Type B pancreatic cell (in vitro differentiated cells): ENCODE results near the gene LRFN2. TPM values are rescaled to one million over a fixed set of nuclear protein-coding genes. Genes with fewer than 3 reads are reported as not detected.
A peak's percentile ranks its signal among the peaks of the same experiment; 100 is the strongest.

Experiments
- DNase-seq: peaks from one replicate; pipeline ENCODE4 v3.0.0; 2021; ENCODE audit warnings: mixed read lengths; ENCODE audit not compliant: unreplicated experiment; ENCODE audit errors: extremely low spot score
- H3K27ac Mint-ChIP-seq: 2 replicates; pipeline ENCODE4 v1.8.0; 2021; ENCODE audit warnings: mild to moderate bottlenecking, mixed read lengths
- H3K27me3 Mint-ChIP-seq: 2 replicates; pipeline ENCODE4 v1.8.0; 2021; ENCODE audit warnings: mixed read lengths
- H3K36me3 Mint-ChIP-seq: 2 replicates; pipeline ENCODE4 v1.8.0; 2021; ENCODE audit warnings: mixed read lengths
- H3K4me1 Mint-ChIP-seq: one replicate; pipeline ENCODE4 v1.8.0; 2021; ENCODE audit warnings: mixed read lengths; ENCODE audit not compliant: unreplicated experiment
- H3K4me3 Mint-ChIP-seq: 2 replicates; pipeline ENCODE4 v1.8.0; 2021; ENCODE audit warnings: mild to moderate bottlenecking, mixed read lengths
- H3K9me3 Mint-ChIP-seq: 2 replicates; pipeline ENCODE4 v1.8.0; 2021; ENCODE audit warnings: mixed read lengths
- total RNA-seq: library from RNA; stranded (reverse); gene quantifications from 2 replicates; pipeline ENCODE4 v1.2.1, GENCODE V29; 2021; ENCODE audit warnings: low replicate concordance
- TF ChIP-seq, protein P1 (sequence below): fragments of 200-600 bp; sonication (generic); conservative IDR thresholded peaks from 2 replicates; pipeline ENCODE4 v1.5.0; 2021; ENCODE audit warnings: antibody characterized with exemption, mild to moderate bottlenecking

The LRFN2 gene
- total RNA-seq, 1 donor from 2014 or later, result 3.4 TPM

DNA sequence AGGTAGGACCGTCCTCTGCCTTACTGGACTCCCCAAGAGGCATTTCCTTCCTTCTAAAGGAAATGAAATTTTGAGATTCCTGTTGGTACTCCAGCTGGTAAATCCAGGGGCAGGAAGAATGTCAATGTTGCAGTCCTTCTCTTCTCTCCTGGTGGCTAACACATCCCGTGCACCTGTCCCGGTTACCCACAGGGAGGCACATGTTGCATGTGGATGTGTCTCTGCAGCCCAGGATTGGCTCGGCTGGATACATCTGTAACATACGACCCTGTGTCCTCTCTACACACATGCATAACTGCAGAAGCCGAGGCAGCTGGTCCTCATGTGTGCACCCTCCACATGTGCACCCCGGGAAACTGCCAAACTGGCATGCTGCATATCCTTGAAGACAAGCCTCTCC is 1.3 kb upstream of the LRFN2 start:
- H3K9me3 Mint-ChIP-seq, result no peaks in the 10 kb centered on the region
- peaks cover 78% of the 10 kb centered on the region for H3K27me3 Mint-ChIP-seq
- H3K4me1 Mint-ChIP-seq, result peaks cover 16% of the 10 kb centered on the region
- peak overlapping the region; percentile 66 for H3K4me3 Mint-ChIP-seq
- TF ChIP-seq, protein P1, sequence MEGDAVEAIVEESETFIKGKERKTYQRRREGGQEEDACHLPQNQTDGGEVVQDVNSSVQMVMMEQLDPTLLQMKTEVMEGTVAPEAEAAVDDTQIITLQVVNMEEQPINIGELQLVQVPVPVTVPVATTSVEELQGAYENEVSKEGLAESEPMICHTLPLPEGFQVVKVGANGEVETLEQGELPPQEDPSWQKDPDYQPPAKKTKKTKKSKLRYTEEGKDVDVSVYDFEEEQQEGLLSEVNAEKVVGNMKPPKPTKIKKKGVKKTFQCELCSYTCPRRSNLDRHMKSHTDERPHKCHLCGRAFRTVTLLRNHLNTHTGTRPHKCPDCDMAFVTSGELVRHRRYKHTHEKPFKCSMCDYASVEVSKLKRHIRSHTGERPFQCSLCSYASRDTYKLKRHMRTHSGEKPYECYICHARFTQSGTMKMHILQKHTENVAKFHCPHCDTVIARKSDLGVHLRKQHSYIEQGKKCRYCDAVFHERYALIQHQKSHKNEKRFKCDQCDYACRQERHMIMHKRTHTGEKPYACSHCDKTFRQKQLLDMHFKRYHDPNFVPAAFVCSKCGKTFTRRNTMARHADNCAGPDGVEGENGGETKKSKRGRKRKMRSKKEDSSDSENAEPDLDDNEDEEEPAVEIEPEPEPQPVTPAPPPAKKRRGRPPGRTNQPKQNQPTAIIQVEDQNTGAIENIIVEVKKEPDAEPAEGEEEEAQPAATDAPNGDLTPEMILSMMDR, result no peak
- no peak for DNase-seq
- no peaks in the 10 kb centered on the region for H3K36me3 Mint-ChIP-seq
- H3K27ac Mint-ChIP-seq, result no peak overlapping the region

DNA sequence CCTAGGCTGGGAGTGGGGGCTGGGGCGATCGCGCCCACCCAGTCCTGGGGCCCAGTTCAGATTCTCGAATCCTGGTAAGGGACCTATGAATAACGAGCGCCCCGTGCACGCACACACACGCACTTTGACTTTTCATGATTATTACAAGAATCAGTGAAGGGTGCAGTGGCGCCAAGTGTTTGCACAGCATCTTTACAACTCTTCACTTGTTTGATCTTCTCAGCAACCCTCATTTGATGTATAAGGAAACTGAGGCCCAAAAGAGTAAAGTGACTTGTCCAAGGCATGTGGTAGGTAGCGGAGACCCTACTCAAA is 863 bp upstream of the LRFN2 start:
- Mint-ChIP-seq H3K27ac (no peak overlapping the region), H3K27me3 (peaks cover 79% of the 10 kb centered on the region), H3K4me1 (peaks cover 16% of the 10 kb centered on the region), H3K9me3 (no peaks in the 10 kb centered on the region), H3K4me3 (peak overlapping the region; percentile 66), H3K36me3 (no peaks in the 10 kb centered on the region)
- no peak for DNase-seq
- TF ChIP-seq, protein P1, result no peak

DNA sequence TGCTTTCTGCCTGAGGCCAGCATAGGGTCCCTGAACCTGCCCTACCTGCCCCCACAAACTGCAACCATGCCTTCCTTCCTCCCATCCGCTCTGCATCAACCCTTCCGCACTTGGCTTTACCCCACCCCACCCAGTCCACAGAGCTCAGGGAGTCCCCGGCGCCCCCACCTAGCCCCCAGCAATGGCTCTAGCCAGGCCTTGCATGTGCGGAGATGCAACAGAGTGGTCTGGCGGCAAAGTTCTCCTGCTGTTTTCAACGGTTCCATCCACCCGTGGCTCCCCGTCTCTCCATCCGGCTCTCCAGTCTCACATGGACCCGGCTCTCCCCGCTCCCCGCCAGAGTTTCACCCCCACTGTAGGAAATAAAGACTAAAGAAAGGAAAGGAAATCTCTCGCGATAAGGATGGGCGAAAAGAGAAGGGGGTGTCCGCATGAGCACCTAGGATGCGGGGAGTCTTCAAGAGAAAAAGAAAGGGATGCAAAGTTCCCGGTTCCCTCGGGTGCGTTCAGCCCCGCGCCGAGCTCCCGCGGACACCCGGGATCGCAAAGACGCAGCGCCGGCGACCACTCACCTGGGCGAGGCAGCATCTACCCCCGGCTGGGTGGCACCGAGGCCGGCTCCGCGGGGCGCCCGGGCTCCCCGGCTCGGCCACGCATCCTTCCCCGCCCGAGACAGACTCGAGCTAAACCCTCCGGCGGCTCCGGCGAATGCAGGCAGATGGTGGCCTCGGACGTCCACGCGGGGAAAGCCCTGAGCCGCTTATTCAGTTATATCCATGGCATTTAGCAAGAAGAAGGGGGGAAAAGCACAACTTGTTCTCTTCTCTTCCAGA is 579 bp downstream of the LRFN2 start:
- Mint-ChIP-seq H3K4me3 (peak overlapping the region; percentile 91), H3K9me3 (no peaks in the 10 kb centered on the region), H3K36me3 (no peaks in the 10 kb centered on the region), H3K27me3 (peaks cover 71% of the 10 kb centered on the region), H3K4me1 (peaks cover 16% of the 10 kb centered on the region), H3K27ac (no peak overlapping the region)
- no peak for DNase-seq
- TF ChIP-seq, protein P1, result no peak

DNA sequence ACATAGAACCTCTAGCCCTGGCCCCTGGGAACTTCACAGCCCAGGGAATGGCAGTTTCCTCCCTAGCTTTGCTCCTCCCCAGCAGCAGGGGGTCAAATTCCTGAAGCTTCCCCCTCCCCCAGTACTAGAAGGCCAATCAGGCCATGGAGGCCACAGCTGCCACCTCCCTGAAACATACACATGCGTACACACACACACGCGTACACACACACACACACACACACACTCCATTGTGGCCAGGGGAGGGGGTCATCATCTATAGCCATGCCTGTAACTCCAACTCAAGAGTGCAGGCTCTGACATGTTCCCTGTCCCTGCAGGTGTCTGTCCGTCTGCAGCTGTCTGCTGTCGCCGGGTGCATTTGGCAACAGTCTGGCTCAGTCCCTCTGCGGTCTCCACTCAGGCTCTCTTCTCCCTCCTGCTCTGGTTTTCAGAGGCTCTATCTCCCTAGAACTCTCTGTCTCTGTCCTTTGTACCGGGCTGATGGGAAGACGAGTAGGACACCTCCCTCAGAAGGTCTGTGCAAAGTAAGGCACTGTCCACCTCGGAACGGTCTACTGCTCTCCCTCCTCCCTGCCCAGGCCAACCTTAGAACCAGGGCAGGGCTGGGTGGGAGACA is 1.4 kb downstream of the LRFN2 start:
- TF ChIP-seq, protein P1, result no peak
- Mint-ChIP-seq H3K36me3 (no peaks in the 10 kb centered on the region), H3K9me3 (no peaks in the 10 kb centered on the region), H3K4me1 (peaks cover 16% of the 10 kb centered on the region), H3K27me3 (peaks cover 66% of the 10 kb centered on the region), H3K4me3 (peak overlapping the region; percentile 91), H3K27ac (no peak overlapping the region)
- no peak for DNase-seq

DNA sequence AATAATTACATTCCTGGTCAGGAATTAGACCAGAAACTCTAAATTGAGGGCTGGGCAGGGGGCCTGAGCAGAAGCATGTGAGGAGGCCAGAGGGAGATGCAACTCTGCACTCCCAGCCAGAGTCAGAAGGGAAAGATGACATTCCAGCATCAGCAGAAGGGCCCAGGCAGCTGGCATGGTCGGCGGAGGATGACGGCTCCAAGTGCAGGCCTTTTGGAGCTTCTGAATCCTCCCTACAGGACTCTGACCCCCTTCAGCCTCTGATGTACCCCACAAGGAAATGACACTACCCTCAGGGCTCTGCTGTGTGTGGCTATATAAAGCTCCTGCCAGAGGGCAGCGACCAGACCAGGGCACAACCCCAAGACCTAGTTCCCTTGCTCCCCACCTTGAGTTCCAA is 1.9 kb downstream of the LRFN2 start:
- Mint-ChIP-seq H3K9me3 (no peaks in the 10 kb centered on the region), H3K27ac (no peak overlapping the region), H3K4me1 (peaks cover 16% of the 10 kb centered on the region), H3K27me3 (peaks cover 60% of the 10 kb centered on the region), H3K4me3 (peak overlapping the region; percentile 91), H3K36me3 (no peaks in the 10 kb centered on the region)
- TF ChIP-seq, protein P1, result no peak
- no peak for DNase-seq
